Inflammatory macrophage (primary cell): ENCODE data around the gene C1GALT1.
"Not testable (repeated sequence)": the region's sequence is repeated elsewhere in the genome, so short reads cannot be mapped to it uniquely, and the experiment has no call there.

ENCODE experiments used
- DNase-seq, 2 donors: peaks; one replicate each; pipeline ENCODE4 v3.0.0-alpha.2; 2020 to 2022

C1GALT1 gene

GRCh38 chr7:7239346-7239745 lies 57.0 kb downstream of the C1GALT1 start:
- no peak for DNase-seq

DNA sequence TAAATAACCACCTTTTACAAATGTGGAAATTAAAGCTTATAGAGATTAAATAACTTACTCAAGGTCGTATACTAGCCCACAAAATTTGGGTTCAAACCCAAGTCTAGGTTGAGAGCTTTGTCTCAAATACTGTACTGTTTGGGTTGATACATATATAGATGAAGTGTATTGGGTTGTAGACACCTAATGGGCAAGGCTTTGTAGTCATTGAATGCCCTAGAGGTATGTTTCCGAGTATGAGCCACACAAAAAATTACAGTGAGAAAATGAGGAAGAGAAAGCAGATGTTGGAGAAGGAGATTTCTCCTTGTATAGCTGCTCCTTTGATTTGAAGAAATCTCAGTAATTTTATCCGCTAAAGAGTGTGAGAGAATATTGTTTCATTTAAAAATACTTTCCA lies 60.6 kb downstream of the C1GALT1 start:
- DNase-seq = no peak

DNA sequence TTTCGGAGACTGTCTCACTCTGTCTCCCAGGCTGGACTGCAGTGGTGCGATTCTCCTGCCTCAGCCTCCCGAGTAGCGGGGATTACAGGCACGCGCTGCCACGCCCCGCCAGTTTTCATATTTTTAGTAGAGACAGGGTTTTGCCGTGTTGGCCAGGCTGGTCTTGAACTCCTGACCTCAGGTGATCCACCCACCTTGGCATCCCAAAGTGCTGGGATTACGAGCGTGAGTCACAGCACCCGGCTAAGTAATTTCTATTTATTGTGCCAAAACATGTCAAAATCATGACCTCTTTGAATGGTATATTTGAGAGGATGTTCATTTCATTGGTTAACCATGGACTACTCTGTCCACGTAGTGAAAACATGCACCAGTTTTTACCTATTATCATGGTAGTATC lies 62.9 kb downstream of the C1GALT1 start:
- not testable (repeated sequence) for DNase-seq

DNA sequence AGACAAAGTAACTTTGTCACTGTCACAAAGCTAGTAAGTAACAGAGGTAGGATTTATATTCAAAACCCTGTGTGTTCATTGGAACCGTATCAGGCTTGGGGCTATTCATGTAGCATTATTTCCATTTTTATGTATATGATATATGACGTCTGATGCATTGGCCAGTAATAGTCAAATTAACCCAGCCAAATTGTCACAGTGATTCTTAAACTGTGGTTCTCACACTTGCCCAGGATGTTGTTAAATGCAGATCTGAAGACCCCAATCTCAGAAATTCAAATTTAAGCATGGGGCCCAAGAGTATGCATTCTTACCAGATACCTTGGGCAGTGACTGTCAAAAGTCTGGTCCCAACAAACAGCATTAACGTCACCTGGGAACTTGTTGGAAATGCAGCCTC lies 63.9 kb downstream of the C1GALT1 start:
- DNase-seq = no peak

DNA sequence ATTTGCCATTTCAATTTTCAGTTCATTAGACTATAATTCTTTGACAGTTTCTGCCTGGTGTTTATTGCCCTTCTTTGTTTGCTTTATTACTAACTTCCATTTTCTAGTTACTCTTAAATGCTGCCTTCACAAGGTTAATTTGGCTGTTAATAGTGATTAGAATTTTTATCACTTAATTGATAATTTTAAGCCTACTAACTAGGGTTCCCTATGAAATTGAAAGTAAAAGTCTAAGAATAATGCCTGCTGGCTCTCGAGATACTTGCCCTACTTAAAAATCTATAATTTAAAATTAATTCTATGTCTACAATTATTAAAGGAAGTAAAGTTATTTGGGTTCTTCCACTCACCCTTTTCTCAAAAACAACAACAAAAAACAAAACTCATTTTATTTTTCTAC lies 65.3 kb downstream of the C1GALT1 start:
- DNase-seq = no peak

DNA sequence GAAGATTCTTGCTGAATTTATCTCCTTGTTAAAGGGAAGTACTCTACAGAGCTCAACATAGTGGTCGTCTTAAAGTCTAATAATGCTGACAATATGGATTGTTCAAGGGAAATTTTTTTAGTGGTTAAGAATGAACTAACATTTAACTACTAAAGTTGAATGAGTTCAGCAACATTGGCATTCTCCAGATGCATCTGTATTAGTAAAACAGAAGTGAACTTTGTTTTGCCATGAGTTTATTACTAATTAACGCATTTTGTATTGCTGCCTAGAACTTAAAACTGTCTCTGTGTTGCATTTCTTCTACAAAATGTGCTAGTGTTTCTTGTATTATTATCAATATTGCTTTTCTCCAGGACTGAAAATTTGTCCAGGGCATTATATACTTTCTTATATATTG lies 67.5 kb downstream of the C1GALT1 start:
- DNase-seq = peak in 1 of 2 donors; percentile 7

GRCh38 chr7:7251742-7252141 lies 69.4 kb downstream of the C1GALT1 start:
- peak; percentile 34 to 78 for DNase-seq

DNA sequence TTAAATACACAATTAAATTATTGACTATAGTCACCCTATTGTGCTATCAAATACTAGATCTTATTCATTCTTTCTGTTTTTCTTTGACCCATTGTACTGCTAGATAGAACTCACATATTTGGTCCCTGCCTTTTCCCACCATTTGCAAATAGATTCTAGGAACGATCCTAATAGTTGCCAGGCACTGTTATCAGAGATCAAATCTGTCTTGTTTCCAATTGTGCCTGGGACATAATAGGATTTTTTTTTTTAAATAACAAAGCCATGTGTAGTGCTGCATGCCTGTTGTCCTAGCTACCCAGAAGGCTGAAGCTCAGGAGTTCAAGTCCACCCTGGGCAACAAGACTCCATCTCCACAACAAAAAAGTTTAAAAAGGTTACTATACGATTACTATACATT lies 72.0 kb downstream of the C1GALT1 start:
- no peak for DNase-seq

DNA sequence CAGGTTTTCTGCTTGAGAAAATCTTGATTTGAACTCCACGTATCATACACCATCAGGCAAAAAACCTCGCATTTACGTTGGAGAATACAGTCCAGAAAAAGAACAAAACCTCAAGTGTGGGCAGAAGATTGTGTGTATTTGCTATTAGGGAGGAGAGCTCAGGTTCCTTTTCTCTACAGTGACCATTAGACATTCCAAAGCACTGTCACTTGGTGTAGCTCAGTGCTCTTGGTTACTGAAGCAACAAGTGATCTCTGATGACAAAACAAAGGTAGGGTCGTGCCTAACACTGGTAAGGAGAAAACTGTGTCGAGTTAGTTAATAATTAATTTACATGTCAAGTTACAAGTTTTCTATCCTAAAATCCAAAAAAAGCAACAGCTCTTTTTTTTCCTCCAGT lies 72.6 kb downstream of the C1GALT1 start:
- no peak for DNase-seq

- no peak for DNase-seq
Measured at GRCh38 chr7:7256731-7257274, 74.5 kb downstream of the C1GALT1 start.

DNA sequence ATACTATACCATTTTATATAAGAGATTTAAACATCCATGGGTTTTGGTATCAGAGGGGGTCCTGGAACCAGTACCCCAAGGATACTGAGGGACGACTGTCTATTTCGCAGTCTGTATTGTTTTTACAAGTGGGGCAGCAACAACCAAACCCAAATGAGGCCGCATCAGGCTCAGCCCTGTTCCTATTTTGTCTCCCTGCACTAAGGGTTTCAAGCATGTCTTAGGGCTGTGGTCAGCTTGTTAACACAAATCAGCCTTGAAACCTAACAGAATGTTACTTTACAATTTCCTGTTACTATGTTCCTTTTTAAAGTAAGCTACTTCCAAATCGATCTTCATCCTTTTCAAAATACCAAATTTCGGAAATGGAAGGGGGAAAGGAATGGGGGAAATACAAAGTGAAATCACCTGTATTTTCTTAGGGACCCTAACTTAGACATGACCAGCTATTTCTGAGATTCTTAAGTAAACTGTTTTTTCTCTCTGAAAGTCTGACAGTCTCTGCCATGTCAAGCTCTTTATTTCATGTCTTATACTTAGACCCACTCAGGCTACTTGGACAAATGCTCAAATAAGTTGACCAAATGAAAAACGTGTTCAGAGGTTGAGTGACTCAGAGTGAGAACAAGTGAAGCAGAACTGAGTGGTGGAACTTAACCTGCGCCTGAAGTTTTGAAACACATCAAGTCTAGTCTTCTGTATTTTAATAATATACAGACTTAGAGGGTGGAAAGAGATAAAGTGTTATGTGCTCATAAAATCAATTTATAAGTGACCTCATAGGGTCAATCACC lies 75.8 kb downstream of the C1GALT1 start:
- DNase-seq = peak; percentile 49 to 58

DNA sequence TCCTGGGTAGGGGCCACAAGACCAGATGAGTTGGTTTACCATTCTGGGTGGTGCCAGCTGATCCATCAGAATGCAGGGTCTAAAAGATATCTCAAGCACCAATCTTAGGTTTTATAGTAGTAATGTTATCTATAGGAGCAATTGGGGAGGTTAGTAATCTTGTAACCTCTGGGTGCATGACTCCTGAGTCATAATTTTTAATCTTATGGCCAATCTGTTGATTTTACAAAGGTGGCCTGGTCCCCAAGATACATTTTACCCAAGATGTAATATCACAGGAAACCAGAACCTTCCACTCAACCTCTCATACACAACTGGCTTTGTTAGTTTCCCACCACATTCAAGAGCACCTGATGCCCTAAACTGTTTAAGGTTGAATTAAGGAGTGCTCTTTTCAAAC lies 79.5 kb downstream of the C1GALT1 start:
- DNase-seq = no peak

DNA sequence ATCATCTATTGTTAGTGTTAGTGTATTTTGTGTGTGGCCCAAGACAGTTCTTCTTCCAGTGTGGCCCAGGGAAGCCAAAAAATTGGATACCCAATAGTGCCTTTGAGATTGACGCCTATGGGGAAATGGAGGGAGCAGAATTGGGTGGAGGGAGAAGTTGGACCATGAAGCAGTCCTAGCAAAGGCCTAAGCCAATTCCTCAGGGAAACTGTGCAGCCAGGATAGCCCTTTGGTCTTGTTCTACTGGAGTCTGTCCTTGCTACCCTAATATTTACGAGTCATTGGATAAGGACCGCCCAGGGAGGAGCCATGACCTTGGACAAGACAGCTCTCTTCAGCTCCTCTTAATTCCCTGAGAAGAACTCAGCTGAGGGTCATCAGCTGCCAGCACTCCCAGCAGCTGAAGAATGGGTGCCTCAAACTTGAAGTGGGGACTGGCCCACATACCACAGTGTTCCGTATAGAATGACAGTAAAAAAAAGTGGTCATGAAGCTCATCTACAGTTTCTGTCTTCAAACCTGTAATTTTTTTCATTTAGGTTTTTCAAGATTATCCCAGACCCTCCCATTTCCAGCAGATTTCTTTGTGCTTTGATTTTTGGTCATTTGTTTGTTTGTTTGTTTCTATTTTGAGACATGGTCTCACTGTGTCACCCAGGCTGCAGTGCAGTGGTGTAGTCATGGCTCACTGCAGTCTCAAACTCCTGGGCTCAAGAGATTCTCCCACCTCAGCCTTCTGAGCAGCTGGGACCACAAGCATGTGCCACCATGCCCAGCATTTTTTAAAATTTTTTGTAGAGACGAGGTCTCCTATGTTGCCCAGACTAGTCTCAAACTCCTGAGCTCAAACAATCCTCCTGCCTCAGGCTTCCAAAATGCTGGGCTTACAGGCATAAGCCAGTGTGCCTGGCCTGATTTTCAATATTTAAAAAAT lies 81.2 kb downstream of the C1GALT1 start:
- no peak for DNase-seq

DNA sequence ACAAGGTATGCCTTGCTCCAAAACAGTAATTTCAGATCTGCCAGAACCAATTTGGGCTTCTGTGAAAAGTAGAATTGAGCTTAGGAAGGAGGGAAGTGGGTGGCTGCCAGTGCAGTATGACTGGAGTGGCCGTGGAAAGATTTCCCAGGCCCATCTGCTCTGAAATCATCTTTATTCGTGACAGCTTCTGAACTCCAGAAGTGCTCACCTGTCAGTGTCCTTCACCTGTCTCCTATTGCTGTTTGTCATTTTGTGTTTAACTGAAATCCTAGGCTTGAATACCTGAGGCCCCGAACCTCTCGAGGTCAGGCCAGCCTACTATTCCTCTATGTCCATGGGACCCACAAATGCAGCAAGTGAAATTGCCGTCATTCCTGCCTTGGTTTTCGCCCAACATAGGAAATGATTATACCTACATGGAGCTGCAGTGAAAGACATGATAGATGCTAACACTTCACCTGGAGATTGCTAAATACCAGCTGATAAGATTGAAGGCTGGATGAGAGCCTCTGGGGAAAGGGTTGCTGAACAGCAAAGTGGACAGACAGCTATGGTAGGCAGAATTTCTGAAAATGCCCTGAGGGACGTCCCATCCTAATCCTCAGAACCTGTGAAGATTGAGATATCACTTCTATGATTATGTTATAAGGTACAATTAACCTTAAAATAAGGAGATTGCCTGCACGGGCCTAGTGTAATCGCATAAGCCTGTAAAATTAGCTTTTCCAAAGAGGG lies 82.1 kb downstream of the C1GALT1 start:
- no peak for DNase-seq

DNA sequence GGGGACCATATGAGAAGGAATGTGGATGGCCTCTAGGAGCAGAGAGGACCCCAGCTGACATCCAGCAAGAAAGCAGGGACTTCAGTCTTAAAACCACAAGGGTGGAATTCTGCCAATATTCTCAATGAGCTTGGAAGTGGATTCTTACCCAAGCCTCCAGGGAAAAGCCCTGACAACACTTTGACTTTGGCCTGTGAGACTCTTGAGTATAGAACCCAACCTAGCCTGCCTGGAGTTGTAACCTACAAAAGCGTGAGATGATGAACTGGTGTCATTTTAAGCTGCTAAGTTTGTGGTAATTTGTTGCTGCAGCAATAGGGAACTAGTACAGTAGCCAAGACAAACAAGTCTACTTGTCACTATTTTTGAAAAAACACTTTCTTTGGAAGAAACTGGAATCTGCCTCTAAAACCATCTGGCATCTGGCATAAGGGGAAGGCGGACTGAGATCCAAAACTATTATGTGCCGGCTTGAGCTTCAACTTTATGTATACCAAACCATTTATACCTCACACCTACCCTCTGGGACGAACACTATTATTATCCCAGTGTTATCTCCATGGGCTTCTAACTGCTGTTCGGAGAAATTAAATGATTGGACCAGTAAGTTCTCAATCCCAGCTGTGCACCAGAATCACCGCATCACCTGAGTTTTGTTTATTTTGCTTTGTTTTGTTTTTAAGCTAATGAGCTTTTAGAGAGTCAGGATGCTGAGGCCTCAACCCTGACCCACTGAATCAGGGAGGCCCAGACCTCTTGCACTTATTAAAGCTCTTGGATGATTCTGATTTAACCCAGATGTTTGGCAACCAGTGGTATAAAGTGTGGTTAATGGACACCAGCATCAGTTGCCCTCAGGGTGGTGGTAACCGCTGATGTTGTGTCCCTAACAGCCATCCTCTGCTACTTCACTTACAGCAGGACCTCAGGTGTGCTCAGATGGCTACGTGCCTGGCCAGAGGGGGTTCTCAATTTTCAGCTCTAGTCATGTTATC lies 83.0 kb downstream of the C1GALT1 start:
- no peak for DNase-seq

GRCh38 chr7:7266257-7266881 lies 84.0 kb downstream of the C1GALT1 start:
- no peak for DNase-seq

DNA sequence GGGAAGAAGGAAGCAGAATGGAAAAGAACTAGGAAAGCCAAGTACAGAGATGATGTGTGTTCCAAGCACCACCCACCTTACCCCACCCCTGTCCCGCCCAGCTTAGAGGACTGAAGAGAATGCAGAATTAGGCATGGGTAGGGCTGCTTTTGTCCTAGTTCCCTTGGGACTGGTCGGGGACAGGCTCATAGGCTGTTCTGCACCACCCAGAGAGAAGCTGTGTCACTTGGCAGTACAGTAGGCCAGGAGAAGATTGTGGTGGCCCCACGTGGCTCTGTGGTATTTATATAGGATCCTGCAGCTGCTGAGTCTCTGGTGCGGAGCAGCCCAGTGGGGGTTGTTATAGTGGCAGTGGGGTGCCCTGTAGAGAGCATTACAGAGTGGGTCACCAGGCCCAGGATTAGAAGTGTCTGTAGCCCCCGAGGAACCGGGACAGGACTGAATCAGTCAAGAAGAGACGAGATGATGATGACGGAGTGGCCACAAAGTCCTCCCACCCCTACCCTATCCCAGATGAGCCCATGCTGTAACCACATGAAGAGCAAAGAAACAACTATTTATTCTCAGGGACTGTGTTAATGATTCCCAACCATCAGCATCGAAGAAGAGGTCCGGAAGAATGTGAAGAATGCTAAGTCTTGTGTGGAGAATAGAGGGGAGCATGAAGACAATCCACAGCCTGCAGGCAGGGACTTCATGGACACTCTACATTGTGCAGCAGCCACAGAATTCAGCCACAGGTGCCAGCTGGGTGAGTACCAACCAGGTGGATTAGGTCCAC lies 88.9 kb downstream of the C1GALT1 start:
- no peak for DNase-seq

DNA sequence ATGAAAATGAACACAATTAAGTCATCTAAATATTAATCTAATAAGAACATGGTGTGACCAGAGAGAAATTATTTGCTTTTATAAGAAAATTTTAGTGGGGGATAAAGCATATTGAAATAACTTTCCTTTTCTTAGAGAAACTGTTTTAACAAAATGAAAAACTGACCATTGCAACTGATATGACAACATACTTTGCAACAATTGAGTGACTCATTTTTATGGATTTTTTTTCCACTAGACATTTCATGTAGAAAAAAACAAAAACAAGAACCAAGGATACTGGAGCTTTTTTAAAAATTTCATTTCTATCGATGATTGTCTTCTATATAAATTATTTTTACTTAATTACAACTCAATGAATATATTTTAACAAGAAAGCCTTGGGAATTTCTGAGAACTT lies 90.0 kb downstream of the C1GALT1 start:
- peak in 1 of 2 donors; percentile 22 for DNase-seq

DNA sequence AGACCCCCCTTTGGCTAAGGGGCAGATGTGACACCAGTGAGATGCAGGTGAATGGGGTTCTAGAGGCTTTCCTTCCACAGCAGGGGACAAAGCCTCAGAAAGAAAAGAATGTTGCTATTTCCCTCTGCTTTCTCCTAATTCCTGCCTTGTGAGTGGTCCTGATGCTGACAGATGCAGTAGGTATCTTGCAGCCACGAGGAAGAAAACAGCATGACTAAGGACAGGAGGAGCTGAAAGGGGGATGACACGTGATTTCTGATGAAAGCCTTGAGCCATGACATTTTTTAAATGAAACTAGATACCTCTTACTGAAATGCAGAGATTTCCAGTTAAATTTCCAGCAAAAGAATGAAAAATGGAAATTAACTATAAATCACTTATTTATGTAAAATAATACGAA lies 92.4 kb downstream of the C1GALT1 start:
- DNase-seq = no peak

GRCh38 chr7:7276161-7276560 lies 93.8 kb downstream of the C1GALT1 start:
- no peak for DNase-seq
